ENCODE results near the gene CAMSAP2.

CAMSAP2 gene

GRCh38 chr1:200895801-200896530 is 157.3 kb downstream of the CAMSAP2 start:
- no peak for DNase-seq (ENCODE audit: extremely low read depth in 1 of 2, low read depth in 1 of 2)

GRCh38 chr1:200896531-200897196 is 158.0 kb downstream of the CAMSAP2 start:
- DNase-seq (ENCODE audit: extremely low read depth in 1 of 2, low read depth in 1 of 2) = no peak

- DNase-seq (ENCODE audit: extremely low read depth in 1 of 2, low read depth in 1 of 2) = no peak
Observed at GRCh38 chr1:200897259-200897658, 158.6 kb downstream of the CAMSAP2 start.

- DNase-seq (ENCODE audit: extremely low read depth in 1 of 2, low read depth in 1 of 2) = no peak
Observed at GRCh38 chr1:200899015-200899386, 160.3 kb downstream of the CAMSAP2 start.

- no peak for DNase-seq (ENCODE audit: extremely low read depth in 1 of 2, low read depth in 1 of 2)
Observed at GRCh38 chr1:200899451-200899915, 160.8 kb downstream of the CAMSAP2 start.

- DNase-seq (ENCODE audit: extremely low read depth in 1 of 2, low read depth in 1 of 2) = no peak
Observed at GRCh38 chr1:200899954-200900867, 161.5 kb downstream of the CAMSAP2 start.

GRCh38 chr1:200900877-200901276 is 162.2 kb downstream of the CAMSAP2 start:
- no peak for DNase-seq (ENCODE audit: extremely low read depth in 1 of 2, low read depth in 1 of 2)

- no peak for DNase-seq (ENCODE audit: extremely low read depth in 1 of 2, low read depth in 1 of 2)
Observed at GRCh38 chr1:200901350-200901749, 162.7 kb downstream of the CAMSAP2 start.

- no peak for DNase-seq (ENCODE audit: extremely low read depth in 1 of 2, low read depth in 1 of 2)
Observed at GRCh38 chr1:200901796-200902444, 163.2 kb downstream of the CAMSAP2 start.

- DNase-seq (ENCODE audit: extremely low read depth in 1 of 2, low read depth in 1 of 2) = no peak
Observed at GRCh38 chr1:200903793-200904192, 165.1 kb downstream of the CAMSAP2 start.

- DNase-seq (ENCODE audit: extremely low read depth in 1 of 2, low read depth in 1 of 2) = no peak
Observed at GRCh38 chr1:200904772-200905171, 166.1 kb downstream of the CAMSAP2 start.

GRCh38 chr1:200905411-200906052 is 166.8 kb downstream of the CAMSAP2 start:
- no peak for DNase-seq (ENCODE audit: extremely low read depth in 1 of 2, low read depth in 1 of 2)

GRCh38 chr1:200906491-200906890 is 167.8 kb downstream of the CAMSAP2 start:
- DNase-seq (ENCODE audit: extremely low read depth in 1 of 2, low read depth in 1 of 2) = no peak

GRCh38 chr1:200907611-200908097 is 169.0 kb downstream of the CAMSAP2 start:
- DNase-seq (ENCODE audit: extremely low read depth in 1 of 2, low read depth in 1 of 2) = no peak

GRCh38 chr1:200908191-200908868 is 169.6 kb downstream of the CAMSAP2 start:
- no peak for DNase-seq (ENCODE audit: extremely low read depth in 1 of 2, low read depth in 1 of 2)

GRCh38 chr1:200909071-200909470 is 170.4 kb downstream of the CAMSAP2 start:
- DNase-seq (ENCODE audit: extremely low read depth in 1 of 2, low read depth in 1 of 2) = no peak

GRCh38 chr1:200909757-200910239 is 171.1 kb downstream of the CAMSAP2 start:
- no peak for DNase-seq (ENCODE audit: extremely low read depth in 1 of 2, low read depth in 1 of 2)
